Epithelial cell of proximal tubule (primary cell): ENCODE data around the gene POLDIP3. TPM values are rescaled to one million over a fixed set of nuclear protein-coding genes. Genes with fewer than 3 reads are reported as not detected.
A peak's percentile ranks its signal among the peaks of the same experiment; 100 is the strongest.
"Not testable (repeated sequence)": the region's sequence is repeated elsewhere in the genome, so short reads cannot be mapped to it uniquely, and the experiment has no call there.

Source experiments
- DNase-seq: peaks from one replicate; pipeline ENCODE4 v3.0.0-alpha.2; 2011; ENCODE audit warnings: low read depth
- H3K4me3 ChIP-seq: 2 replicates; pipeline ENCODE4 v1.5.1; 2011; ENCODE audit warnings: low read depth, mild to moderate bottlenecking, low read length
- total RNA-seq: library from RNA; depleted of rRNA; stranded (reverse); fragments of >200 nt; gene quantifications from 2 replicates; pipeline ENCODE4 v1.2.3, GENCODE V29; 2015
- TF ChIP-seq, protein P1 (sequence below): conservative IDR thresholded peaks from 2 replicates; pipeline ENCODE4 v1.5.1; 2012; ENCODE audit warnings: low read depth, mild to moderate bottlenecking, low read length

The POLDIP3 gene
- total RNA-seq, 1 donor from 2014 or later, result 35.0 TPM

GRCh38 chr22:42553475-42554361 is 61.0 kb downstream of the POLDIP3 start, which contains the start of gene SERHL2:
Gene SERHL2 (plus strand): TSS chr22:42553956. CDS start chr22:42554021, 65 bp downstream.
- TF ChIP-seq, protein P1, sequence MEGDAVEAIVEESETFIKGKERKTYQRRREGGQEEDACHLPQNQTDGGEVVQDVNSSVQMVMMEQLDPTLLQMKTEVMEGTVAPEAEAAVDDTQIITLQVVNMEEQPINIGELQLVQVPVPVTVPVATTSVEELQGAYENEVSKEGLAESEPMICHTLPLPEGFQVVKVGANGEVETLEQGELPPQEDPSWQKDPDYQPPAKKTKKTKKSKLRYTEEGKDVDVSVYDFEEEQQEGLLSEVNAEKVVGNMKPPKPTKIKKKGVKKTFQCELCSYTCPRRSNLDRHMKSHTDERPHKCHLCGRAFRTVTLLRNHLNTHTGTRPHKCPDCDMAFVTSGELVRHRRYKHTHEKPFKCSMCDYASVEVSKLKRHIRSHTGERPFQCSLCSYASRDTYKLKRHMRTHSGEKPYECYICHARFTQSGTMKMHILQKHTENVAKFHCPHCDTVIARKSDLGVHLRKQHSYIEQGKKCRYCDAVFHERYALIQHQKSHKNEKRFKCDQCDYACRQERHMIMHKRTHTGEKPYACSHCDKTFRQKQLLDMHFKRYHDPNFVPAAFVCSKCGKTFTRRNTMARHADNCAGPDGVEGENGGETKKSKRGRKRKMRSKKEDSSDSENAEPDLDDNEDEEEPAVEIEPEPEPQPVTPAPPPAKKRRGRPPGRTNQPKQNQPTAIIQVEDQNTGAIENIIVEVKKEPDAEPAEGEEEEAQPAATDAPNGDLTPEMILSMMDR, result no peak
- DNase-seq, result no peak

GRCh38 chr22:42552294-42552647 is 62.4 kb downstream of the POLDIP3 start:
- DNase-seq, H3K4me3 ChIP-seq: not testable (repeated sequence)

More at GRCh38 chr22:42553475-42554361, 61.0 kb downstream of the POLDIP3 start, which contains the start of gene SERHL2:
- peak within 1 kb of the TSS; percentile 54 for H3K4me3 ChIP-seq

DNA sequence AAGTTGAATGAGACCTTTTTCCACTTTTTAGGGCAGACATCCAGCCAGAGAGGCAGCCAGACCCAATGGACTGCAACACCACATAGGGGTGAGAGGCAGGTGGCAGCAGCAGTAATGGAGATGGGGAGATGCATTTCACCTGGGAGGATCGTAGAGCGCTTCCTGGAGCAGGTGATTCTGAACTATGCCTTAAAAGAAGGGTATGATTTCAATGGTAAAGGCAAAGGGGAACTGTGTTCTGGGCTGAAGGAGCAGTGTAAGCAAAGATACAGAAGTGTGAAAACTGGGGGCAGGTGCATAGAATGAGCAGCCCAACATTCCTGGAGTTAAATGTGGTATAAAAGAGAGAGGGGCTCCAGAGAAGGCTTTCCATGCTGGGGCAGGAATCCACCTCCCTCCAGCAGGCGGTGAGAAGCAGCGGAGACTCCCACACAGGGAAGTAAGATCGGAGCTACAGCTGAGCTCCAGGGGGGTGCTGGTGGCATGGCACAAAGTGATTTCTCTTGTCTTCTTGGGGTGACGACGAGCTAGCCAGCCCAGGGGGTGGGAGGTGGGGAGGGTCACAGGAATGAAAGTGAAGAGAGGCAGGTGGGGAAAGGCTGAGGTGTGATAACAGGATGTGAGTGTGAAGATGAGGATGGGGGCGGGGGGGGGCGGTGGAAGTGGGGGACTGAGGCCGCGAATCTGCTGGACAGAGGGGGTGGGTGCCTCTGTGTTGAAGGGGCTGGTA is 65.2 kb downstream of the POLDIP3 start:
- TF ChIP-seq, protein P1, result no peak
- no peak for DNase-seq
- H3K4me3 ChIP-seq, result no peak overlapping the region

GRCh38 chr22:42548597-42549330 is 65.9 kb downstream of the POLDIP3 start:
- H3K4me3 ChIP-seq, result no peak overlapping the region
- no peak for DNase-seq
- TF ChIP-seq, protein P1, result no peak

DNA sequence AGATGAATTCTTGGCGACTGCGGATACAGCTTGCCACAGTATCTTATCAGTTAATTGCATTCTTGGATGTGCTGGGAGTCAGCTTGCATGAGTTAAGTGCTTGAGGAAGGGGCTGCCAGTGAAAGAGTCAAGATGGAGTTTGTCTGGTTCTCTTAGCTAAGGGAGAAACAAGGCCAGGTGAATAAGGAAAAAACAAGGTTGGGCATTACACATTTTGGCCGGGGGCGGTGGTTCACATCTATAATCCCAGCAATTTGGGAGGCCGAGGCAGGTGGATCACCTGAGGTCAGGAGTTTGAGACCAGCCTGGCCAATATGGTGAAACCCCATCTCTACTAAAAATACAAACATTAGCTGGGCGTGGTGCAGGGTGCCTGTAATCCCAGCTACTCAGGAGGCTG is 66.6 kb downstream of the POLDIP3 start:
- not testable (repeated sequence) for DNase-seq, H3K4me3 ChIP-seq

DNA sequence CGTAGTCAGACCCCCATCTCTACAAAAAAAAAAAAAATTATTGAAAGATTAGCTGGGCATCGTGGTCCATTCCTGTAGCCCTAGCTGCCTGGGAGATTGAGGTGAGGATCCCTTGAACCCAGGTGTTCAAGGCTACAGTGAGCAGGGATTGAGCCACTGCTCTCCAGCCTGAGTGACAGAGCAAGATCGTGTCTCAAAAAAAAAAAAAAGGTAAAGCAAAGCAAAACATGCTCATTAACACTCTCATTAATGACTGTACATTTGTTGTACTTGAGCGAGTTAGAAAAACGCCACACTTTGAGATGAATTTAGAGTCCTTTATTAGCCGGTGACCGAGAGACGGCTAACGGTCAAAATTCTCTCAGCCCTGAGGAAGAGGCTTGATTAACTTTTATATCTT is 67.1 kb downstream of the POLDIP3 start:
- TF ChIP-seq, protein P1, result no peak
- no peak overlapping the region for H3K4me3 ChIP-seq
- DNase-seq, result no peak

DNA sequence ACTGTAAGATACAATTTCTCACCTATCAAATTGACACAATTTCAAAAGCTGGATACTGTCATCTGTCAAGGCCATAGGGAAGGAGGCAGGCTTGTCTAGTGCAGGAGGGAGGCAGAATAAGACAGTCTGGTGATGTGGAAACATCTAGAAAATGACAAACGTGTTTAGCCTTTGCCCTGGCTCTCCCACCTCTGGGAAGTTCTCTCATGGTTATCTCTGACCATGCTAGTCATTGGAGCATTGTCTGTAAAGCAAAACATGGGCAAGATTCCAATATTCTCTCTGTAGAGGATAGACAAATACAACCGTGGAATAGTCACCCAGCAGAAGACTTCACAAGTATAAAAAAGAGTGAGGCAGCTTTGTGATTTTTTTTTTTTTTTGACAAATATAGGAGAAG is 70.0 kb downstream of the POLDIP3 start:
- TF ChIP-seq, protein P1, result no peak
- H3K4me3 ChIP-seq, result no peak overlapping the region
- DNase-seq, result no peak

GRCh38 chr22:42539236-42539771 is 75.4 kb downstream of the POLDIP3 start:
- not testable (repeated sequence) for H3K4me3 ChIP-seq, DNase-seq

GRCh38 chr22:42537199-42537831 is 77.4 kb downstream of the POLDIP3 start:
- not testable (repeated sequence) for DNase-seq, H3K4me3 ChIP-seq

GRCh38 chr22:42536634-42537033 is 78.0 kb downstream of the POLDIP3 start:
- not testable (repeated sequence) for DNase-seq, H3K4me3 ChIP-seq
